Stomach (tissue), 9 donors: ENCODE measurements around the gene CCN2. TPM values are rescaled to one million over a fixed set of nuclear protein-coding genes. Genes with fewer than 3 reads are reported as not detected.

ENCODE experiments used
- DNase-seq, 2 donors: peaks; one replicate each; pipeline versions ENCODE4 v3.0.0 to v3.0.0-alpha.2; 2013 to 2019
- H3K27ac ChIP-seq, 5 donors: fragments of 200-600 bp in 4 of 5; sonication (generic) in 4 of 5; one replicate each; pipeline ENCODE4 v1.5.1; 2013 to 2019; ENCODE audit warnings: mild to moderate bottlenecking in 1 of 5, moderate library complexity in 1 of 5
- H3K27me3 ChIP-seq, 3 donors: fragments of 200-600 bp; sonication (generic); one replicate each; pipeline ENCODE4 v1.5.1; 2017 to 2019; ENCODE audit warnings: mixed run types in 1 of 3
- H3K36me3 ChIP-seq, 4 donors: fragments of 200-600 bp; sonication (generic); 1 replicate in 3 of 4; 2 replicates in 1 of 4; pipeline ENCODE4 v1.5.1; 2016 to 2019
- H3K4me1 ChIP-seq, 4 donors: fragments of 200-600 bp; sonication (generic); one replicate each; pipeline ENCODE4 v1.5.1; 2016 to 2019
- H3K4me3 ChIP-seq, 4 donors: fragments of 200-600 bp; sonication (generic) in 3 of 4; one replicate each; pipeline ENCODE4 v1.5.1; 2016 to 2019; ENCODE audit warnings: mild to moderate bottlenecking in 1 of 4
- H3K9me3 ChIP-seq, 4 donors: fragments of 200-600 bp; sonication (generic); one replicate each; pipeline ENCODE4 v1.5.1; 2016 to 2019
- CTCF ChIP-seq, 7 experiments: fragments of 450-650 bp in 4 of 7; fragments of 200-600 bp in 3 of 7; sonication (generic) in 3 of 7; IDR thresholded peaks; one replicate each; pipeline ENCODE4 v1.5.1; 2016 to 2019; ENCODE audit warnings: antibody characterized with exemption in 7 of 7, control low read depth in 2 of 7, mild to moderate bottlenecking in 1 of 7
- EP300 ChIP-seq: sonication (generic); formaldehyde crosslinking; IDR thresholded peaks from one replicate; pipeline ENCODE4 v1.6.1; 2017; ENCODE audit warnings: antibody characterized with exemption
- POLR2A ChIP-seq, 4 donors: fragments of 450-650 bp; IDR thresholded peaks; one replicate each; pipeline ENCODE4 v1.6.1; 2016; ENCODE audit warnings: antibody characterized with exemption in 4 of 4, control low read depth in 2 of 4, mild to moderate bottlenecking in 1 of 4, moderate library complexity in 1 of 4
- POLR2AphosphoS5 ChIP-seq, 3 donors: sonication (generic); formaldehyde crosslinking; IDR thresholded peaks; one replicate each; pipeline ENCODE4 v1.6.1; 2016; ENCODE audit warnings: antibody characterized with exemption in 3 of 3
- WGBS, 5 donors: extraction: QIAGEN DNeasy Blood & Tissue Kit in 3 of 5; methylation state at CpG; one replicate each; pipeline versions ENCODE4 v1.1.5 to v1.1.7; 2013 to 2018; 5-methylcytosine and 5-hydroxymethylcytosine counted together
- intact Hi-C: fragments of 100-400 bp; cut with DNase I; formaldehyde crosslinking; loops from one replicate; pipeline ENCODE4 v1.15.1; 2023; ENCODE audit warnings: low total_unique reads
- polyA plus RNA-seq, 3 donors: library from polyadenylated mRNA; stranded (reverse); fragments of 200-250 nt; gene quantifications; one replicate each; pipeline ENCODE4 v1.2.3, GENCODE V29; 2013
- total RNA-seq, 5 donors: library from RNA; depleted of rRNA; stranded (reverse); fragments of >200 nt; gene quantifications; one replicate each; pipeline versions ENCODE4 v1.1.0 to v1.2.3, GENCODE V29; 2014 to 2016
- donor health status: healthy with polysubstance abuse.
- donor health status: Bipolar disorder and iron deficiency.
- donor health status: healthy.

Gene CCN2
- total and polyA plus RNA-seq, 8 donors = 38.5 to 317 (median 89.3) TPM

GRCh38 chr6:131937703-131938631, 13.2 kb downstream of the CCN2 start:
- Histone ChIP-seq H3K4me1 (no peaks in the 10 kb centered on the region), H3K27me3 (no peaks in the 10 kb centered on the region), H3K36me3 (no peaks in the 10 kb centered on the region), H3K4me3 (no peak overlapping the region), H3K27ac (no peak overlapping the region), H3K9me3 (no peaks in the 10 kb centered on the region)
- intact Hi-C loops = no loop called here
- 72 to 81% (median 77%) methylated on average over 8 of the region's 8 CpGs for WGBS, 5 donors
- peak in 1 of 2 donors; percentile 47 for DNase-seq
- TF ChIP-seq POLR2AphosphoS5 (IDR thresholded peaks at IDR 0.05) = no peak
- no peak for TF ChIP-seq EP300

GRCh38 chr6:131937226-131937625, 13.9 kb downstream of the CCN2 start:
- no peaks in the 10 kb centered on the region for H3K9me3 ChIP-seq
- no peaks in the 10 kb centered on the region for H3K36me3 ChIP-seq
- DNase-seq = no peak
- TF ChIP-seq CTCF (IDR thresholded peaks at IDR 0.05) (no peak), EP300 (no peak), POLR2A (IDR thresholded peaks at IDR 0.05) (no peak), POLR2AphosphoS5 (IDR thresholded peaks at IDR 0.05) (no peak)
- H3K27ac ChIP-seq = no peak overlapping the region
- intact Hi-C loops = no loop called here
- no peaks in the 10 kb centered on the region for H3K4me1 ChIP-seq
- H3K4me3 ChIP-seq = no peak overlapping the region
- WGBS, 5 donors = 46 to 77% (median 59%) methylated on average over 2 of the region's 2 CpGs
- no peaks in the 10 kb centered on the region for H3K27me3 ChIP-seq

- H3K27me3 ChIP-seq = no peaks in the 10 kb centered on the region
Observed at GRCh38 chr6:131936156-131936555, 15.0 kb downstream of the CCN2 start.

GRCh38 chr6:131931063-131931750, 20.0 kb downstream of the CCN2 start:
- peaks cover 0 to 3% (median 0%) of the 10 kb centered on the region in 4 donors for H3K4me1 ChIP-seq
- H3K4me3 ChIP-seq = no peak overlapping the region
- intact Hi-C loops = no loop called here
- no peak overlapping the region for H3K27ac ChIP-seq
- TF ChIP-seq CTCF (IDR thresholded peaks at IDR 0.05) (no peak), POLR2A (IDR thresholded peaks at IDR 0.05) (no peak), EP300 (no peak), POLR2AphosphoS5 (IDR thresholded peaks at IDR 0.05) (no peak)
- no peaks in the 10 kb centered on the region for H3K9me3 ChIP-seq
- no peaks in the 10 kb centered on the region for H3K27me3 ChIP-seq
- no peaks in the 10 kb centered on the region for H3K36me3 ChIP-seq
- DNase-seq = no peak
- 22 to 44% (median 29%) methylated on average over 2 of the region's 2 CpGs for WGBS, 5 donors

More at GRCh38 chr6:131936156-131936555, 15.0 kb downstream of the CCN2 start:
- Histone ChIP-seq H3K9me3 (no peaks in the 10 kb centered on the region), H3K36me3 (no peaks in the 10 kb centered on the region), H3K4me3 (no peak overlapping the region), H3K4me1 (peaks cover 0 to 3% (median 0%) of the 10 kb centered on the region in 4 donors), H3K27ac (no peak overlapping the region)
- DNase-seq = no peak
- WGBS, 5 donors = 76 to 83% (median 83%) methylated on average over 4 of the region's 4 CpGs
- intact Hi-C loops = no loop called here
- TF ChIP-seq EP300 (no peak), CTCF (IDR thresholded peaks at IDR 0.05) (no peak), POLR2AphosphoS5 (IDR thresholded peaks at IDR 0.05) (no peak), POLR2A (IDR thresholded peaks at IDR 0.05) (no peak)
